Pancreas (tissue), 10 donors: ENCODE results near the gene BPI. TPM values are rescaled to one million over a fixed set of nuclear protein-coding genes. Genes with fewer than 3 reads are reported as not detected.

ENCODE experiments used
- ATAC-seq, 4 donors: fragments of 200-7000 bp; cut with Tn5 transposase; one replicate each; pipeline versions ENCODE4 v1.8.0 to v1.9.1; 2020; ENCODE audit warnings: mild to moderate bottlenecking in 4 of 4, moderate library complexity in 4 of 4
- DNase-seq, 6 donors: peaks; one replicate each; pipeline ENCODE4 v3.0.0-alpha.2; 2020
- FAIRE-seq: peaks from 2 replicates; lab custom pipeline; 2012; peaks lifted over from hg19 to GRCh38; lab: Jason Lieb, UNC
- H3K27ac ChIP-seq, 4 donors: fragments of 200-600 bp; sonication (generic); 1 replicate in 3 of 4; 2 replicates in 1 of 4; pipeline versions ENCODE4 v1.5.0 to v1.8.0; 2020
- H3K27me3 ChIP-seq, 4 donors: fragments of 200-600 bp; one replicate each; pipeline ENCODE4 v1.8.0; 2021
- H3K36me3 ChIP-seq, 3 donors: fragments of 200-600 bp; sonication (generic) in 1 of 3; one replicate each; pipeline versions ENCODE4 v1.5.0 to v1.8.0; 2020 to 2021
- H3K4me1 ChIP-seq, 3 donors: fragments of 200-600 bp; one replicate each; pipeline ENCODE4 v1.8.0; 2021
- H3K4me3 ChIP-seq, 4 donors: fragments of 200-600 bp; sonication (generic) in 2 of 4; one replicate each; pipeline versions ENCODE4 v1.5.0 to v1.8.0; 2020 to 2021
- H3K9me3 ChIP-seq, 4 donors: fragments of 200-600 bp; one replicate each; pipeline ENCODE4 v1.8.0; 2021
- CTCF ChIP-seq, 4 donors: fragments of 200-600 bp; sonication (generic) in 3 of 4; IDR thresholded peaks; one replicate each; pipeline versions ENCODE4 v1.5.0 to v1.8.0; 2021; ENCODE audit warnings: antibody characterized with exemption in 4 of 4
- WGBS, 2 donors: extraction: QIAGEN DNeasy Blood & Tissue Kit; methylation state at CpG; one replicate each; pipeline ENCODE4 v1.1.7; 2013; 5-methylcytosine and 5-hydroxymethylcytosine counted together
- intact Hi-C, 3 donors: fragments of 100-400 bp; cut with DNase I; formaldehyde crosslinking; loops; one replicate each; pipeline versions ENCODE4 v1.11.1 to v1.14.2; 2022
- polyA plus RNA-seq, 2 donors: library from polyadenylated mRNA; stranded (reverse); fragments of 200-250 nt; gene quantifications; one replicate each; pipeline ENCODE4 v1.2.3, GENCODE V29; 2013
- total RNA-seq, 6 donors: library from RNA; stranded (reverse); fragmentation: NEBNext Ultra II Directional in 4 of 6; extraction: Animal tissue kit (Norgen Biotek cat#: 25700) in 4 of 6; gene quantifications; one replicate each; pipeline versions ENCODE4 v1.2.1 to v1.2.4, GENCODE V29; 2021 to 2023
- donor health status: healthy with polysubstance abuse.
- donor health status: DM: no; HTN: no; CAD: no; lungs with moderate emphysema.
- donor health status: DM: no; HTN: no; CAD: no.
- donor health status: control.
- donor health status: control.
- donor health status: Bipolar disorder and iron deficiency.
- donor health status: DM: yes; HTN: yes; CAD: no.
- donor health status: DM: no; HTN: no; CAD: no.
- donor health status: DM: no; HTN: no; CAD: no.
- donor health status: DM: yes; HTN: yes; CAD: no.

BPI gene
- total and polyA plus RNA-seq, 8 donors: 0.66 TPM; not detected in 7

GRCh38 chr20:38258545-38259215 is 45.3 kb upstream of the BPI start:
- Histone ChIP-seq H3K9me3 (no peaks in the 10 kb centered on the region), H3K36me3 (no peaks in the 10 kb centered on the region), H3K4me1 (no peaks in the 10 kb centered on the region), H3K4me3 (no peak overlapping the region), H3K27ac (no peak overlapping the region), H3K27me3 (peaks cover 0 to 11% (median 0%) of the 10 kb centered on the region in 4 donors)
- WGBS, 2 donors: 76 to 77% methylated on average over 7 of the region's 7 CpGs
- TF ChIP-seq CTCF (IDR thresholded peaks at IDR 0.05): no peak
- intact Hi-C loops: no loop called here
- ATAC-seq (no peak), FAIRE-seq (no peak), DNase-seq (no peak)

- DNase-seq (no peak), ATAC-seq (no peak), FAIRE-seq (no peak)
- no peaks in the 10 kb centered on the region for H3K4me1 ChIP-seq
- intact Hi-C loops: no loop called here
- no peak overlapping the region for H3K27ac ChIP-seq
- 14 to 26% methylated on average over 5 of the region's 5 CpGs for WGBS, 2 donors
- TF ChIP-seq CTCF (IDR thresholded peaks at IDR 0.05): no peak
- H3K36me3 ChIP-seq: no peaks in the 10 kb centered on the region
- H3K9me3 ChIP-seq: no peaks in the 10 kb centered on the region
- peaks cover 0 to 11% (median 0%) of the 10 kb centered on the region in 4 donors for H3K27me3 ChIP-seq
- H3K4me3 ChIP-seq: peak overlapping the region in 1 of 4 donors; percentile 20
Measured at GRCh38 chr20:38260025-38260377, 44.0 kb upstream of the BPI start.

GRCh38 chr20:38260378-38261053 is 43.4 kb upstream of the BPI start, which contains the start of gene KIAA1755:
TSS of gene KIAA1755 (minus strand) at chr20:38260735. CDS start at chr20:38260500, 235 bp downstream.
- Histone ChIP-seq H3K4me1 (no peaks in the 10 kb centered on the region), H3K36me3 (no peaks in the 10 kb centered on the region), H3K9me3 (no peaks in the 10 kb centered on the region), H3K4me3 (peak within 1 kb of the TSS in 1 of 4 donors; percentile 20), H3K27me3 (peaks cover 0 to 11% (median 0%) of the 10 kb centered on the region in 4 donors), H3K27ac (no peak within 1 kb of the TSS)
- TF ChIP-seq CTCF (IDR thresholded peaks at IDR 0.05): no peak
- ATAC-seq: no peak
- DNase-seq: no peak
- WGBS, 2 donors: 3 to 5% methylated on average over 27 to 57 of the region's 65 CpGs
- intact Hi-C loops: no loop called here
- no peak for FAIRE-seq

GRCh38 chr20:38261054-38261390 is 42.9 kb upstream of the BPI start:
- intact Hi-C loops: no loop called here
- Histone ChIP-seq H3K9me3 (no peaks in the 10 kb centered on the region), H3K27ac (no peak overlapping the region), H3K27me3 (peaks cover 0 to 11% (median 0%) of the 10 kb centered on the region in 4 donors), H3K4me1 (no peaks in the 10 kb centered on the region), H3K36me3 (no peaks in the 10 kb centered on the region), H3K4me3 (no peak overlapping the region)
- ATAC-seq (no peak), FAIRE-seq (no peak), DNase-seq (no peak)
- WGBS, 2 donors: 44 to 59% methylated on average over 8 of the region's 8 CpGs
- TF ChIP-seq CTCF (IDR thresholded peaks at IDR 0.05): no peak

- FAIRE-seq (no peak), ATAC-seq (no peak), DNase-seq (no peak)
- TF ChIP-seq CTCF (IDR thresholded peaks at IDR 0.05): no peak
- intact Hi-C loops: no loop called here
- Histone ChIP-seq H3K4me3 (no peak overlapping the region), H3K9me3 (no peaks in the 10 kb centered on the region), H3K27me3 (peaks cover 0 to 11% (median 0%) of the 10 kb centered on the region in 4 donors), H3K36me3 (no peaks in the 10 kb centered on the region), H3K4me1 (no peaks in the 10 kb centered on the region), H3K27ac (no peak overlapping the region)
- WGBS, 2 donors: 68 to 73% methylated on average over 6 of the region's 6 CpGs
Measured at GRCh38 chr20:38262931-38263330, 41.0 kb upstream of the BPI start.
